Left lobe of liver (tissue), 2 donors: ENCODE data around the gene CPT1B. TPM values are rescaled to one million over a fixed set of nuclear protein-coding genes. Genes with fewer than 3 reads are reported as not detected.
"Not testable (repeated sequence)": the region's sequence is repeated elsewhere in the genome, so short reads cannot be mapped to it uniquely, and the experiment has no call there.

Source experiments
- ATAC-seq: fragments of 200-7000 bp; cut with Tn5 transposase; one replicate; pipeline ENCODE4 v1.9.1; 2020; ENCODE audit warnings: mild to moderate bottlenecking, moderate library complexity
- DNase-seq: peaks from one replicate; pipeline ENCODE4 v3.0.0-alpha.2; 2020; ENCODE audit warnings: low spot score
- total RNA-seq: library from RNA; stranded (reverse); gene quantifications from one replicate; pipeline ENCODE4 v1.2.1, GENCODE V29; 2021
- donor health status: DM: no; HTN: no; CAD: no; lungs with moderate emphysema.
- donor health status: DM: no; HTN: yes; CAD: no.

The CPT1B gene
- 24.7 TPM for total RNA-seq

GRCh38 chr22:50577987-50578775 lies at the start of gene CPT1B:
Gene CPT1B (minus strand): TSS chr22:50578427. CDS start chr22:50577915, 512 bp downstream.
- no peak for ATAC-seq
- no peak for DNase-seq

GRCh38 chr22:50626850-50627641 lies 48.8 kb upstream of the CPT1B start:
- ATAC-seq (no peak), DNase-seq (peak; percentile 53)

- no peak for ATAC-seq
- DNase-seq: peak; percentile 55
These were observed 48.2 kb upstream of the CPT1B start for GRCh38 chr22:50626314-50626849.

GRCh38 chr22:50625568-50626313 lies 47.5 kb upstream of the CPT1B start:
- ATAC-seq (no peak), DNase-seq (peak; percentile 54)

- ATAC-seq: no peak
- DNase-seq: peak; percentile 45
These were observed 46.9 kb upstream of the CPT1B start for GRCh38 chr22:50625131-50625567.

- DNase-seq: no peak
- no peak for ATAC-seq
These were observed 46.3 kb upstream of the CPT1B start for GRCh38 chr22:50624347-50625130.

GRCh38 chr22:50622723-50623327 lies 44.6 kb upstream of the CPT1B start:
- DNase-seq (peak; percentile 91), ATAC-seq (peak; percentile 83)

GRCh38 chr22:50621948-50622722 lies 43.9 kb upstream of the CPT1B start:
- ATAC-seq (peak; percentile 30), DNase-seq (no peak)

- ATAC-seq (no peak), DNase-seq (no peak)
These were observed 43.2 kb upstream of the CPT1B start for GRCh38 chr22:50621356-50621880.

GRCh38 chr22:50620593-50621355 lies 42.5 kb upstream of the CPT1B start:
- DNase-seq (no peak), ATAC-seq (no peak)

- ATAC-seq, DNase-seq: not testable (repeated sequence)
These were observed 36.1 kb upstream of the CPT1B start for GRCh38 chr22:50614296-50614695.

- ATAC-seq: peak; percentile 99
These were observed 35.2 kb upstream of the CPT1B start for GRCh38 chr22:50613291-50613981.

GRCh38 chr22:50612528-50613221 lies 34.4 kb upstream of the CPT1B start:
- peak; percentile 31 for ATAC-seq
- no peak for DNase-seq

More at GRCh38 chr22:50613291-50613981, 35.2 kb upstream of the CPT1B start:
- peak; percentile 91 for DNase-seq

GRCh38 chr22:50612168-50612527 lies 33.9 kb upstream of the CPT1B start:
- ATAC-seq: no peak
- DNase-seq: no peak

GRCh38 chr22:50611341-50612060 lies 33.3 kb upstream of the CPT1B start:
- no peak for DNase-seq
- no peak for ATAC-seq

- DNase-seq (no peak), ATAC-seq (no peak)
These were observed 32.4 kb upstream of the CPT1B start for GRCh38 chr22:50610581-50610980.
